Progenitor cell of endocrine pancreas (in vitro differentiated cells): ENCODE data around the gene FIGN. TPM values are rescaled to one million over a fixed set of nuclear protein-coding genes. Genes with fewer than 3 reads are reported as not detected.

Experiments used
- DNase-seq: peaks from one replicate; pipeline ENCODE4 v3.0.0; 2021; ENCODE audit warnings: low spot score; ENCODE audit not compliant: unreplicated experiment
- H3K27ac Mint-ChIP-seq: 2 replicates; pipeline ENCODE4 v1.8.0; 2021; ENCODE audit warnings: mild to moderate bottlenecking, moderate library complexity, mixed read lengths
- H3K27me3 Mint-ChIP-seq: 2 replicates; pipeline ENCODE4 v1.8.0; 2021; ENCODE audit warnings: mixed read lengths
- H3K36me3 Mint-ChIP-seq: 2 replicates; pipeline ENCODE4 v1.8.0; 2022; ENCODE audit warnings: mixed read lengths; ENCODE audit not compliant: insufficient read depth
- H3K4me1 Mint-ChIP-seq: 2 replicates; pipeline ENCODE4 v1.8.0; 2021; ENCODE audit warnings: low read depth, mixed read lengths
- H3K4me3 Mint-ChIP-seq: 2 replicates; pipeline ENCODE4 v1.8.0; 2021; ENCODE audit warnings: low read depth, mild to moderate bottlenecking, moderate library complexity, mixed read lengths
- H3K9me3 Mint-ChIP-seq: 2 replicates; pipeline ENCODE4 v1.8.0; 2021; ENCODE audit warnings: low read depth, mixed read lengths
- CTCF ChIP-seq: fragments of 200-600 bp; sonication (generic); IDR thresholded peaks from one replicate; pipeline ENCODE4 v1.5.0; 2021; ENCODE audit warnings: antibody characterized with exemption, mild to moderate bottlenecking; ENCODE audit not compliant: unreplicated experiment
- total RNA-seq: library from RNA; stranded (reverse); gene quantifications from 2 replicates; pipeline ENCODE4 v1.2.1, GENCODE V29; 2021

FIGN gene
- total RNA-seq, 1 donor from 2014 or later, result 18.0 TPM

- no peak overlapping the region for H3K4me3 Mint-ChIP-seq
- no peak overlapping the region for H3K27ac Mint-ChIP-seq
- no peak for DNase-seq
- H3K9me3 Mint-ChIP-seq, result no peaks in the 10 kb centered on the region
- peaks cover 3% of the 10 kb centered on the region for H3K4me1 Mint-ChIP-seq
- H3K36me3 Mint-ChIP-seq, result no peaks in the 10 kb centered on the region
- H3K27me3 Mint-ChIP-seq, result no peaks in the 10 kb centered on the region
- no peak for TF ChIP-seq CTCF
Observed at GRCh38 chr2:163626639-163627109, 109.1 kb downstream of the FIGN start.

- DNase-seq, result no peak
- Mint-ChIP-seq H3K4me3 (no peak overlapping the region), H3K27me3 (no peaks in the 10 kb centered on the region), H3K36me3 (no peaks in the 10 kb centered on the region), H3K9me3 (no peaks in the 10 kb centered on the region), H3K4me1 (peaks cover 3% of the 10 kb centered on the region), H3K27ac (no peak overlapping the region)
- no peak for TF ChIP-seq CTCF
Observed at GRCh38 chr2:163626208-163626607, 109.6 kb downstream of the FIGN start.

- no peak for DNase-seq
- no peak overlapping the region for H3K27ac Mint-ChIP-seq
- no peak overlapping the region for H3K4me3 Mint-ChIP-seq
- H3K27me3 Mint-ChIP-seq, result no peaks in the 10 kb centered on the region
- H3K9me3 Mint-ChIP-seq, result no peaks in the 10 kb centered on the region
- H3K4me1 Mint-ChIP-seq, result peaks cover 3% of the 10 kb centered on the region
- no peaks in the 10 kb centered on the region for H3K36me3 Mint-ChIP-seq
- no peak for TF ChIP-seq CTCF
Observed at GRCh38 chr2:163625632-163626031, 110.2 kb downstream of the FIGN start.

GRCh38 chr2:163621445-163622004 is 114.3 kb downstream of the FIGN start:
- DNase-seq, result no peak
- Mint-ChIP-seq H3K36me3 (no peaks in the 10 kb centered on the region), H3K4me3 (no peak overlapping the region), H3K27me3 (no peaks in the 10 kb centered on the region), H3K4me1 (peaks cover 3% of the 10 kb centered on the region), H3K27ac (no peak overlapping the region), H3K9me3 (no peaks in the 10 kb centered on the region)
- no peak for TF ChIP-seq CTCF

GRCh38 chr2:163617517-163617916 is 118.3 kb downstream of the FIGN start:
- no peak for TF ChIP-seq CTCF
- no peak for DNase-seq
- no peak overlapping the region for H3K4me3 Mint-ChIP-seq
- H3K36me3 Mint-ChIP-seq, result no peaks in the 10 kb centered on the region
- no peaks in the 10 kb centered on the region for H3K9me3 Mint-ChIP-seq
- H3K27me3 Mint-ChIP-seq, result no peaks in the 10 kb centered on the region
- H3K4me1 Mint-ChIP-seq, result peaks cover 3% of the 10 kb centered on the region
- H3K27ac Mint-ChIP-seq, result no peak overlapping the region
